HepG2 (cell line): ENCODE results near the gene TTC6. TPM values are rescaled to one million over a fixed set of nuclear protein-coding genes. Genes with fewer than 3 reads are reported as not detected.

Experiments used
- CBX2 ChIP-seq, 2 experiments: fragments of 200-600 bp in 1 of 2; sonication (generic); formaldehyde crosslinking in 1 of 2; IDR thresholded peaks; 2 replicates each; pipeline versions ENCODE4 v1.7.0 to v1.8.1; 2018 to 2022; ENCODE audit warnings: low read depth in 2 of 2, low read length in 1 of 2, mild to moderate bottlenecking in 1 of 2, missing genetic modification reagents in 1 of 2
- ETV5 ChIP-seq: IDR thresholded peaks from 2 replicates; pipeline ENCODE4 v1.6.1; 2018; ENCODE audit warnings: missing biosample characterization, missing genetic modification reagents, inconsistent platforms, borderline replicate concordance
- FOSL2 ChIP-seq: sonication (generic); formaldehyde crosslinking; IDR thresholded peaks from 2 replicates; pipeline ENCODE4 v1.4.0; 2020; ENCODE audit warnings: missing genetic modification reagents
- FOXJ3 ChIP-seq: sonication (generic); formaldehyde crosslinking; IDR thresholded peaks from 2 replicates; pipeline ENCODE4 v1.4.0; 2020; ENCODE audit warnings: missing genetic modification reagents, mild to moderate bottlenecking, borderline replicate concordance
- HNF4G ChIP-seq, 2 experiments: sonication (generic) in 1 of 2; formaldehyde crosslinking in 1 of 2; IDR thresholded peaks; 2 replicates each; pipeline versions ENCODE4 v1.4.0 to v1.6.1; 2011 to 2020; ENCODE audit warnings: borderline replicate concordance in 2 of 2, low read depth in 2 of 2, mild to moderate bottlenecking in 2 of 2, low read length in 1 of 2, missing genetic modification reagents in 1 of 2, moderate library complexity in 1 of 2
- KLF15 ChIP-seq: sonication (generic); formaldehyde crosslinking; IDR thresholded peaks from 2 replicates; pipeline ENCODE4 v1.8.1; 2023; ENCODE audit warnings: borderline replicate concordance, mild to moderate bottlenecking, inconsistent platforms, missing genetic modification reagents, mixed read lengths
- MED13 ChIP-seq: sonication (generic); formaldehyde crosslinking; IDR thresholded peaks from 2 replicates; pipeline ENCODE4 v1.5.0; 2020; ENCODE audit warnings: missing genetic modification reagents
- SOX13 ChIP-seq, 3 experiments: fragments of 450-650 bp in 1 of 3; sonication (generic) in 1 of 3; formaldehyde crosslinking in 1 of 3; IDR thresholded peaks in 2 of 3; conservative IDR thresholded peaks in 1 of 3; 2 replicates each; pipeline versions ENCODE4 v1.5.0 to v1.6.1; 2016 to 2020; ENCODE audit warnings: antibody characterized with exemption in 1 of 3, mild to moderate bottlenecking in 1 of 3, missing compliant biosample characterization in 1 of 3, missing genetic modification reagents in 1 of 3, moderate library complexity in 1 of 3
- ZBTB25 ChIP-seq: IDR thresholded peaks from 2 replicates; pipeline ENCODE4 v1.6.1; 2018; ENCODE audit warnings: missing genetic modification reagents
- ZNF260 ChIP-seq: sonication (generic); formaldehyde crosslinking; IDR thresholded peaks from 2 replicates; pipeline ENCODE4 v1.4.0; 2020; ENCODE audit warnings: missing genetic modification reagents, low read depth, mild to moderate bottlenecking, borderline replicate concordance
- ZNF441 ChIP-seq: sonication (generic); formaldehyde crosslinking; IDR thresholded peaks from 2 replicates; pipeline ENCODE4 v1.7.0; 2021; ENCODE audit warnings: missing genetic modification reagents, borderline replicate concordance
- ZNF800 ChIP-seq: sonication (generic); formaldehyde crosslinking; IDR thresholded peaks from 2 replicates; pipeline ENCODE4 v1.4.0; 2020; ENCODE audit warnings: missing genetic modification reagents
- polyA plus RNA-seq, 8 experiments: library from polyadenylated mRNA; depleted of rRNA in 3 of 8; stranded (reverse) in 7 of 8; unstranded in 1 of 8; fragments of >200 nt; fragmentation: Illumina TruSeq in 4 of 8; extraction: Trizol in 4 of 8; gene quantifications; 2 replicates each; pipeline versions ENCODE4 v1.2.1 to v1.2.3, GENCODE V29; 2011 to 2016; ENCODE audit warnings: low read depth in 4 of 8, missing spikeins in 1 of 8, mixed read lengths in 1 of 8; ENCODE audit not compliant: insufficient read depth in 1 of 8
- total RNA-seq, 5 experiments: library from RNA; depleted of rRNA; stranded (reverse); fragments of >200 nt; fragmentation: Illumina TruSeq; extraction: Trizol; gene quantifications; 2 replicates each; pipeline ENCODE4 v1.2.3, GENCODE V29; 2016; ENCODE audit warnings: low read depth in 1 of 5
- TF ChIP-seq, protein P1 (sequence below): sonication (generic); formaldehyde crosslinking; IDR thresholded peaks from 2 replicates; pipeline ENCODE4 v1.4.0; 2020; ENCODE audit warnings: mild to moderate bottlenecking, missing genetic modification reagents
- TF ChIP-seq, protein P2 (sequence below): sonication (generic); formaldehyde crosslinking; conservative IDR thresholded peaks from 2 replicates; pipeline ENCODE4 v1.8.0; 2022; ENCODE audit warnings: low read depth, missing genetic modification reagents

Gene TTC6
- total and polyA plus RNA-seq, 2 of the 13 experiments (the other 11 are each of a cell fraction or from before 2014, with no cell fraction given): 9.3 to 27.4 TPM

GRCh38 chr14:37585971-37586796 is 9.2 kb upstream of the TTC6 start (continued):
- TF ChIP-seq, protein P1, sequence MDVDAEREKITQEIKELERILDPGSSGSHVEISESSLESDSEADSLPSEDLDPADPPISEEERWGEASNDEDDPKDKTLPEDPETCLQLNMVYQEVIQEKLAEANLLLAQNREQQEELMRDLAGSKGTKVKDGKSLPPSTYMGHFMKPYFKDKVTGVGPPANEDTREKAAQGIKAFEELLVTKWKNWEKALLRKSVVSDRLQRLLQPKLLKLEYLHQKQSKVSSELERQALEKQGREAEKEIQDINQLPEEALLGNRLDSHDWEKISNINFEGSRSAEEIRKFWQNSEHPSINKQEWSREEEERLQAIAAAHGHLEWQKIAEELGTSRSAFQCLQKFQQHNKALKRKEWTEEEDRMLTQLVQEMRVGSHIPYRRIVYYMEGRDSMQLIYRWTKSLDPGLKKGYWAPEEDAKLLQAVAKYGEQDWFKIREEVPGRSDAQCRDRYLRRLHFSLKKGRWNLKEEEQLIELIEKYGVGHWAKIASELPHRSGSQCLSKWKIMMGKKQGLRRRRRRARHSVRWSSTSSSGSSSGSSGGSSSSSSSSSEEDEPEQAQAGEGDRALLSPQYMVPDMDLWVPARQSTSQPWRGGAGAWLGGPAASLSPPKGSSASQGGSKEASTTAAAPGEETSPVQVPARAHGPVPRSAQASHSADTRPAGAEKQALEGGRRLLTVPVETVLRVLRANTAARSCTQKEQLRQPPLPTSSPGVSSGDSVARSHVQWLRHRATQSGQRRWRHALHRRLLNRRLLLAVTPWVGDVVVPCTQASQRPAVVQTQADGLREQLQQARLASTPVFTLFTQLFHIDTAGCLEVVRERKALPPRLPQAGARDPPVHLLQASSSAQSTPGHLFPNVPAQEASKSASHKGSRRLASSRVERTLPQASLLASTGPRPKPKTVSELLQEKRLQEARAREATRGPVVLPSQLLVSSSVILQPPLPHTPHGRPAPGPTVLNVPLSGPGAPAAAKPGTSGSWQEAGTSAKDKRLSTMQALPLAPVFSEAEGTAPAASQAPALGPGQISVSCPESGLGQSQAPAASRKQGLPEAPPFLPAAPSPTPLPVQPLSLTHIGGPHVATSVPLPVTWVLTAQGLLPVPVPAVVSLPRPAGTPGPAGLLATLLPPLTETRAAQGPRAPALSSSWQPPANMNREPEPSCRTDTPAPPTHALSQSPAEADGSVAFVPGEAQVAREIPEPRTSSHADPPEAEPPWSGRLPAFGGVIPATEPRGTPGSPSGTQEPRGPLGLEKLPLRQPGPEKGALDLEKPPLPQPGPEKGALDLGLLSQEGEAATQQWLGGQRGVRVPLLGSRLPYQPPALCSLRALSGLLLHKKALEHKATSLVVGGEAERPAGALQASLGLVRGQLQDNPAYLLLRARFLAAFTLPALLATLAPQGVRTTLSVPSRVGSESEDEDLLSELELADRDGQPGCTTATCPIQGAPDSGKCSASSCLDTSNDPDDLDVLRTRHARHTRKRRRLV (CRISPR knock-in tag): no peak
- no peak for TF ChIP-seq ZNF441 (CRISPR knock-in tag)
- peak; percentile 77; the same call in 1 of the 2 replicates for TF ChIP-seq ZNF800
- no peak for TF ChIP-seq MED13 (CRISPR knock-in tag)
- no peak for TF ChIP-seq KLF15 (CRISPR knock-in tag)
- TF ChIP-seq CBX2 (IDR thresholded peaks at IDR 0.05; ENCODE audit: low read depth, low read length): no peak
- TF ChIP-seq CBX2 (CRISPR knock-in tag; IDR thresholded peaks at IDR 0.05; ENCODE audit: low read depth): no peak
- TF ChIP-seq FOSL2 (CRISPR knock-in tag): no peak
- peak; percentile 70 for TF ChIP-seq HNF4G (IDR thresholded peaks at IDR 0.05; ENCODE audit: borderline replicate concordance, low read depth, low read length)
- TF ChIP-seq HNF4G (CRISPR knock-in tag; IDR thresholded peaks at IDR 0.05; ENCODE audit: borderline replicate concordance, low read depth): 0 out of 2 replicates have a peak, but pooled peaks have one; percentile 41
- peak; percentile 51; the same call in 1 of the 2 replicates for TF ChIP-seq FOXJ3 (CRISPR knock-in tag)
- TF ChIP-seq ZBTB25: 0 out of 2 replicates have a peak, but pooled peaks have one; percentile 30
- TF ChIP-seq, protein P2, sequence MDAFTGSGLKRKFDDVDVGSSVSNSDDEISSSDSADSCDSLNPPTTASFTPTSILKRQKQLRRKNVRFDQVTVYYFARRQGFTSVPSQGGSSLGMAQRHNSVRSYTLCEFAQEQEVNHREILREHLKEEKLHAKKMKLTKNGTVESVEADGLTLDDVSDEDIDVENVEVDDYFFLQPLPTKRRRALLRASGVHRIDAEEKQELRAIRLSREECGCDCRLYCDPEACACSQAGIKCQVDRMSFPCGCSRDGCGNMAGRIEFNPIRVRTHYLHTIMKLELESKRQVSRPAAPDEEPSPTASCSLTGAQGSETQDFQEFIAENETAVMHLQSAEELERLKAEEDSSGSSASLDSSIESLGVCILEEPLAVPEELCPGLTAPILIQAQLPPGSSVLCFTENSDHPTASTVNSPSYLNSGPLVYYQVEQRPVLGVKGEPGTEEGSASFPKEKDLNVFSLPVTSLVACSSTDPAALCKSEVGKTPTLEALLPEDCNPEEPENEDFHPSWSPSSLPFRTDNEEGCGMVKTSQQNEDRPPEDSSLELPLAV (CRISPR knock-in tag): no peak
- TF ChIP-seq SOX13 (IDR thresholded peaks at IDR 0.05): no peak
- TF ChIP-seq SOX13 (CRISPR knock-in tag; conservative IDR thresholded peaks at IDR 0.05 in 1 of 2, IDR thresholded peaks at IDR 0.05 in 1 of 2): peak; percentile 29 to 55; a peak in 1 of 4 replicates
- no peak for TF ChIP-seq ETV5 (CRISPR knock-in tag)
- no peak for TF ChIP-seq ZNF260
